CD4-positive, CD25-positive, alpha-beta regulatory T cell (primary cell): ENCODE results near the gene PARD6B. TPM values are rescaled to one million over a fixed set of nuclear protein-coding genes. Genes with fewer than 3 reads are reported as not detected.
A peak's percentile ranks its signal among the peaks of the same experiment; 100 is the strongest.

ENCODE experiments used
- ATAC-seq, 2 donors: fragments of 150-1000 bp; cut with Tn5 transposase; one replicate each; pipeline ENCODE4 v1.10.0; 2021; ENCODE audit warnings: low read depth in 2 of 2, moderate number of reproducible peaks in 2 of 2, moderate library complexity in 1 of 2
- DNase-seq, 3 donors: peaks; one replicate each; pipeline versions ENCODE4 v3.0.0 to v3.0.0-alpha.2; 2012 to 2022; ENCODE audit warnings: mixed read lengths in 1 of 3
- H3K27ac ChIP-seq: one replicate; pipeline ENCODE4 v1.7.0; 2013; ENCODE audit warnings: mild to moderate bottlenecking, low read length; ENCODE audit not compliant: insufficient read depth, poor library complexity, severe bottlenecking
- H3K27me3 ChIP-seq: one replicate; pipeline ENCODE4 v1.7.0; 2013; ENCODE audit warnings: low read length; ENCODE audit not compliant: control insufficient read depth, insufficient read depth
- H3K36me3 ChIP-seq: one replicate; pipeline ENCODE4 v1.7.0; 2013; ENCODE audit warnings: mild to moderate bottlenecking, low read length, moderate library complexity; ENCODE audit not compliant: control insufficient read depth, insufficient read depth
- H3K4me1 ChIP-seq: 2 replicates; pipeline ENCODE4 v1.7.0; 2013; ENCODE audit warnings: mild to moderate bottlenecking, low read length; ENCODE audit not compliant: insufficient read depth, control insufficient read depth, poor library complexity, severe bottlenecking
- H3K4me3 ChIP-seq: one replicate; pipeline ENCODE4 v1.7.0; 2013; ENCODE audit warnings: low read depth, mild to moderate bottlenecking, low read length, moderate library complexity
- H3K9me3 ChIP-seq, 2 experiments: 1 replicate in 1 of 2; 2 replicates in 1 of 2; pipeline ENCODE4 v1.7.0; 2013; ENCODE audit warnings: low read length in 2 of 2, mild to moderate bottlenecking in 1 of 2, moderate library complexity in 1 of 2; ENCODE audit not compliant: control insufficient read depth in 2 of 2
- H3K27ac Mint-ChIP-seq, 3 donors: one replicate each; pipeline ENCODE4 v1.8.0; 2020 to 2022; ENCODE audit warnings: mild to moderate bottlenecking in 3 of 3, mixed read lengths in 3 of 3, moderate library complexity in 2 of 3
- H3K27me3 Mint-ChIP-seq: one replicate; pipeline ENCODE4 v1.8.0; 2022; ENCODE audit warnings: mild to moderate bottlenecking, mixed read lengths
- H3K36me3 Mint-ChIP-seq: one replicate; pipeline ENCODE4 v1.8.0; 2020; ENCODE audit warnings: mixed read lengths
- H3K4me1 Mint-ChIP-seq, 4 donors: one replicate each; pipeline ENCODE4 v1.8.0; 2020 to 2022; ENCODE audit warnings: mixed read lengths in 4 of 4, mild to moderate bottlenecking in 1 of 4
- H3K4me3 Mint-ChIP-seq, 4 donors: one replicate each; pipeline ENCODE4 v1.8.0; 2020 to 2022; ENCODE audit warnings: mild to moderate bottlenecking in 4 of 4, mixed read lengths in 4 of 4, moderate library complexity in 3 of 4
- H3K9me3 Mint-ChIP-seq, 7 donors: one replicate each; pipeline ENCODE4 v1.8.0; 2020 to 2022; ENCODE audit warnings: mixed read lengths in 7 of 7, mild to moderate bottlenecking in 3 of 7, moderate library complexity in 2 of 7
- polyA plus RNA-seq, 4 donors: library from polyadenylated mRNA; unstranded; fragments of 300-500 nt; fragmentation: Illumina TruSeq; gene quantifications; one replicate each; pipeline ENCODE4 v1.2.3, GENCODE V29; 2021
- total RNA-seq: library from RNA; stranded (reverse); gene quantifications from one replicate; pipeline ENCODE4 v1.2.3, GENCODE V29; 2022

Gene PARD6B
- total and polyA plus RNA-seq, 5 donors from 2014 or later, result 0.79 to 5.0 (median 1.2) TPM

DNA sequence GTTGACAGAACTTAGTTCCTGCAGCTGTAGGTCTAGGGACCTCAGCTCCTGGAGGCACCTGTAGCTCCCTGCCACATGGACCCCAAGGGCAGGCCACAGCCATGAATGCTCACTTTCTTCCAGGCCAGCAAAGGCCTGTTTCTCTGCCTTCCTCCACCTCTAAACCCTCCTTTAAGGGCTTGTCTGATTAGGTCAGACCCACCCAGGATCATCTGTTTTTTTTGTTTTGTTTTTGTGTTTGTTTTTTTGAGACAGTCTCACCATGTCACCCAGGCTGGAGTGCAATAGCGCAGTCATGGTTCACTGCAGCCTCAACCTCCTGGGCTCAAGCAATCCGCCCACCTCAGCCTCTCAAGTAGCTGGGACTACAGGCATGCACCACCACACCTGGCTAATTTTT lies 52.0 kb downstream of the PARD6B start:
- DNase-seq (no peak), ATAC-seq (no peak)
- Mint-ChIP-seq H3K27ac (no peak overlapping the region), H3K27me3 (peaks cover 16% of the 10 kb centered on the region), H3K9me3 (no peaks in the 10 kb centered on the region), H3K4me3 (no peak overlapping the region), H3K4me1 (no peaks in the 10 kb centered on the region), H3K36me3 (no peaks in the 10 kb centered on the region)
- Histone ChIP-seq H3K27me3 (no peaks in the 10 kb centered on the region), H3K4me1 (no peaks in the 10 kb centered on the region), H3K27ac (no peak overlapping the region), H3K36me3 (no peaks in the 10 kb centered on the region), H3K9me3 (no peaks in the 10 kb centered on the region), H3K4me3 (no peak overlapping the region)

DNA sequence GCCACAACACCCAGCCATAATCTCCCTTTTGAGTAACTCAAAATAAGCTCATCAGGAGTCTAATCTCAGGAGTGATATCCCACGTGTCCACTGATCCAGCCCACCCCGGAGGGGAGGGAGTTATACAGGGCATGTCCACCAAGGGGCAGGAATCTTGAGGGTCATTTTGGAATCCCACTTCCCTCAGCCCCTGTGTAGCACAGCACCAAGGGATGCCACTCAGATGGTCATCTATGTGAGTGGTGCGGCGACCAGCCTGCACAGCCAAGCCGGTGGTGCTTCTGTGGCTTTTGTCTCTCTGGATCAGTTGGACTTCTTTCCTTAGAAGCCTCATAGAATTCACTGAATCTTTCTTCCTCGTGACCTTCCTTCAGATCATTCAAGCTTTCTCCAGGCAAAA lies 52.5 kb downstream of the PARD6B start:
- H3K27ac Mint-ChIP-seq, result no peak overlapping the region
- no peaks in the 10 kb centered on the region for H3K9me3 ChIP-seq
- DNase-seq (no peak), ATAC-seq (no peak)
- peaks cover 16% of the 10 kb centered on the region for H3K27me3 Mint-ChIP-seq
- H3K4me3 ChIP-seq, result no peak overlapping the region
- H3K4me3 Mint-ChIP-seq, result no peak overlapping the region
- no peaks in the 10 kb centered on the region for H3K36me3 ChIP-seq
- no peaks in the 10 kb centered on the region for H3K4me1 Mint-ChIP-seq
- H3K9me3 Mint-ChIP-seq, result no peaks in the 10 kb centered on the region
- H3K4me1 ChIP-seq, result no peaks in the 10 kb centered on the region
- H3K27me3 ChIP-seq, result no peaks in the 10 kb centered on the region
- no peak overlapping the region for H3K27ac ChIP-seq
- H3K36me3 Mint-ChIP-seq, result no peaks in the 10 kb centered on the region

DNA sequence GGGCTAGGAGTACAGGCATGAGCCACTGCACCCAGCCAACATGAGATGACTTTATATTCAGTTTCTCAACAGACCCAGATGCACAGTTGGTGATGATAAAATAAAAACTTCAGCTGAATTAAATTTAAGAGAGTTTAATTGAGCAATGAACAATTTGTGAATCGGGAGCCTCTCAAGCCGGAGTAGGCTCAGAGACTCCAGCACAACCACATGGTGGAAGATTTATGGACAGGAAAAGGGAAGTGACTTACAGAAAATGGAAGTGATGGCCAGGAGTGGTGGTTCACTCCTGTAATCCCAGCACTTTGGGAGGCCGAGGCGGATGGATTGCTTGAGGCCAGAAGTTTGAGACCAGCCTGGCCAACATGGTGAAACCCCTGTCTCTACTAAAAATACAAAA lies 53.1 kb downstream of the PARD6B start:
- Histone ChIP-seq H3K27me3 (no peaks in the 10 kb centered on the region), H3K36me3 (no peaks in the 10 kb centered on the region), H3K9me3 (no peaks in the 10 kb centered on the region), H3K27ac (no peak overlapping the region), H3K4me3 (no peak overlapping the region), H3K4me1 (no peaks in the 10 kb centered on the region)
- Mint-ChIP-seq H3K27me3 (peaks cover 16% of the 10 kb centered on the region), H3K4me1 (no peaks in the 10 kb centered on the region), H3K36me3 (no peaks in the 10 kb centered on the region), H3K27ac (no peak overlapping the region), H3K4me3 (no peak overlapping the region), H3K9me3 (no peaks in the 10 kb centered on the region)
- no peak for ATAC-seq
- DNase-seq, result no peak

DNA sequence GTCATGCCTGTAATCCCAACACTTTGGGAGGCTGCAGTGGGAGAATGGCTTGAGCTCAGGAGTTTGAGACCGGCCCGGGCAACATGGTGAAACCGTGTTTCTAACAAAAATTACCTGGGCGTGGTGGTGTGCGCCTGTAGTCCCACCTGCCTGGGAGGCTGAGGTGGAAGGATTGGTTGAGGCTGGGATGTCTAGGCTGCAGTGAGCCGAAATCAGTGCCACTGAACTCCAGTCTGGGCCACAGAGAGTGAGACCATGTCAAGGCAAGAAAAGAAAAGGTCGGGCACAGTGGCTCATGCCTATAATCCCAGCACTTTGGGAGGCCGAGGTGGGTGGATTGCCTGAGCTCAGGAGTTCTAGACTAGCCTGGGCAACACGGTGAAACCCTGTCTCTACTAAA lies 55.3 kb downstream of the PARD6B start:
- no peaks in the 10 kb centered on the region for H3K27me3 ChIP-seq
- H3K27ac ChIP-seq, result no peak overlapping the region
- Mint-ChIP-seq H3K27me3 (peaks cover 8% of the 10 kb centered on the region), H3K4me1 (peaks cover 0 to 11% (median 0%) of the 10 kb centered on the region in 4 donors), H3K27ac (peak overlapping the region in 1 of 3 donors; percentile 31), H3K36me3 (no peaks in the 10 kb centered on the region), H3K4me3 (no peak overlapping the region), H3K9me3 (no peaks in the 10 kb centered on the region)
- peaks cover 8% of the 10 kb centered on the region for H3K4me1 ChIP-seq
- H3K9me3 ChIP-seq, result no peaks in the 10 kb centered on the region
- no peak for DNase-seq
- ATAC-seq, result no peak
- no peaks in the 10 kb centered on the region for H3K36me3 ChIP-seq
- no peak overlapping the region for H3K4me3 ChIP-seq

GRCh38 chr20:50787181-50787580 lies 55.8 kb downstream of the PARD6B start:
- Mint-ChIP-seq H3K36me3 (no peaks in the 10 kb centered on the region), H3K4me1 (peaks cover 0 to 11% (median 0%) of the 10 kb centered on the region in 4 donors), H3K27me3 (peaks cover 5% of the 10 kb centered on the region), H3K9me3 (no peaks in the 10 kb centered on the region), H3K4me3 (peak overlapping the region in 1 of 4 donors; percentile 3), H3K27ac (peak overlapping the region in 1 of 3 donors; percentile 31)
- ATAC-seq (no peak), DNase-seq (no peak)
- no peaks in the 10 kb centered on the region for H3K36me3 ChIP-seq
- no peak overlapping the region for H3K27ac ChIP-seq
- no peaks in the 10 kb centered on the region for H3K27me3 ChIP-seq
- peaks cover 8% of the 10 kb centered on the region for H3K4me1 ChIP-seq
- no peak overlapping the region for H3K4me3 ChIP-seq
- no peaks in the 10 kb centered on the region for H3K9me3 ChIP-seq

GRCh38 chr20:50788045-50788991 lies 56.9 kb downstream of the PARD6B start:
- no peak overlapping the region for H3K4me3 ChIP-seq
- H3K9me3 ChIP-seq, result no peaks in the 10 kb centered on the region
- peak overlapping the region in 1 of 3 donors; percentile 43 for H3K27ac Mint-ChIP-seq
- ATAC-seq (no peak), DNase-seq (no peak)
- no peaks in the 10 kb centered on the region for H3K36me3 ChIP-seq
- peaks cover 5% of the 10 kb centered on the region for H3K27me3 Mint-ChIP-seq
- no peak overlapping the region for H3K27ac ChIP-seq
- no peaks in the 10 kb centered on the region for H3K27me3 ChIP-seq
- no peaks in the 10 kb centered on the region for H3K36me3 Mint-ChIP-seq
- H3K4me1 ChIP-seq, result peaks cover 8% of the 10 kb centered on the region
- peaks cover 0 to 15% (median 0%) of the 10 kb centered on the region in 4 donors for H3K4me1 Mint-ChIP-seq
- H3K4me3 Mint-ChIP-seq, result peak overlapping the region in 2 of 4 donors; percentile 21 to 38
- no peaks in the 10 kb centered on the region for H3K9me3 Mint-ChIP-seq

- H3K27ac ChIP-seq, result no peak overlapping the region
- no peak for ATAC-seq
- no peak for DNase-seq
- peaks cover 15% of the 10 kb centered on the region for H3K4me1 ChIP-seq
- H3K27me3 Mint-ChIP-seq, result peaks cover 5% of the 10 kb centered on the region
- H3K36me3 ChIP-seq, result no peaks in the 10 kb centered on the region
- no peaks in the 10 kb centered on the region for H3K9me3 Mint-ChIP-seq
- no peak overlapping the region for H3K4me3 Mint-ChIP-seq
- H3K4me3 ChIP-seq, result no peak overlapping the region
- peaks cover 0 to 23% (median 3%) of the 10 kb centered on the region in 4 donors for H3K4me1 Mint-ChIP-seq
- peak overlapping the region; percentile 17 to 65 (median 56) for H3K27ac Mint-ChIP-seq
- H3K9me3 ChIP-seq, result no peaks in the 10 kb centered on the region
- no peaks in the 10 kb centered on the region for H3K27me3 ChIP-seq
- H3K36me3 Mint-ChIP-seq, result no peaks in the 10 kb centered on the region
Observed at GRCh38 chr20:50789968-50790650, 58.7 kb downstream of the PARD6B start.
